ENCODE measurements around the gene SNAP91.

DNA sequence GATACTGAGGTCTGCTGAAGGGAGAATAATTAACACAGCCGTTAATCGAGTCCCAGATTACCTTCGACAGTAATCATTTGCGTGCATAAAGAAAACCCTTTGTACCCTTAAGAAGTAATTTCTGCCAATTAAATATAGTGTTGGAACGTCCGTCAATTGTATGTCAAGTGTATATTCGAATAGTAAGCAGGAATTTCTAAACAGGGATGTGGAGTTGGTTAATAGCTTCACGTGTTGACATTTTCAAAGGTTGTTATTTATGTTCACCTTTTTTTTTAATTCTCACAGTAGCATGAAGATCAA is 798 bp upstream of the SNAP91 start:
- TF ChIP-seq, protein P1, sequence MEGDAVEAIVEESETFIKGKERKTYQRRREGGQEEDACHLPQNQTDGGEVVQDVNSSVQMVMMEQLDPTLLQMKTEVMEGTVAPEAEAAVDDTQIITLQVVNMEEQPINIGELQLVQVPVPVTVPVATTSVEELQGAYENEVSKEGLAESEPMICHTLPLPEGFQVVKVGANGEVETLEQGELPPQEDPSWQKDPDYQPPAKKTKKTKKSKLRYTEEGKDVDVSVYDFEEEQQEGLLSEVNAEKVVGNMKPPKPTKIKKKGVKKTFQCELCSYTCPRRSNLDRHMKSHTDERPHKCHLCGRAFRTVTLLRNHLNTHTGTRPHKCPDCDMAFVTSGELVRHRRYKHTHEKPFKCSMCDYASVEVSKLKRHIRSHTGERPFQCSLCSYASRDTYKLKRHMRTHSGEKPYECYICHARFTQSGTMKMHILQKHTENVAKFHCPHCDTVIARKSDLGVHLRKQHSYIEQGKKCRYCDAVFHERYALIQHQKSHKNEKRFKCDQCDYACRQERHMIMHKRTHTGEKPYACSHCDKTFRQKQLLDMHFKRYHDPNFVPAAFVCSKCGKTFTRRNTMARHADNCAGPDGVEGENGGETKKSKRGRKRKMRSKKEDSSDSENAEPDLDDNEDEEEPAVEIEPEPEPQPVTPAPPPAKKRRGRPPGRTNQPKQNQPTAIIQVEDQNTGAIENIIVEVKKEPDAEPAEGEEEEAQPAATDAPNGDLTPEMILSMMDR (IDR thresholded peaks at IDR 0.05) = no peak
- TF ChIP-seq POLR2A (IDR thresholded peaks at IDR 0.05) = no peak
